Neural progenitor cell (in vitro differentiated cells): ENCODE measurements around the gene TIPARP. TPM values are rescaled to one million over a fixed set of nuclear protein-coding genes. Genes with fewer than 3 reads are reported as not detected.
"Not testable (repeated sequence)": the region's sequence is repeated elsewhere in the genome, so short reads cannot be mapped to it uniquely, and the experiment has no call there.

Source experiments
- DNase-seq: peaks from one replicate; pipeline ENCODE4 v3.0.0-alpha.2; 2016; ENCODE audit warnings: low spot score
- H2AFZ ChIP-seq: fragments of 200-600 bp; sonication (generic); replicated peaks from 2 replicates; pipeline ENCODE4 v1.6.1; 2016; ENCODE audit warnings: antibody characterized with exemption
- H3F3A ChIP-seq: fragments of 200-600 bp; sonication (generic); 2 replicates; pipeline ENCODE4 v1.6.1; 2016; ENCODE audit warnings: antibody characterized with exemption, low read depth
- H3K27ac ChIP-seq: fragments of 200-600 bp; sonication (generic); 2 replicates; pipeline ENCODE4 v1.5.1; 2016; ENCODE audit warnings: mild to moderate bottlenecking
- H3K27me3 ChIP-seq: fragments of 200-600 bp; sonication (generic); 2 replicates; pipeline ENCODE4 v1.6.1; 2016; ENCODE audit warnings: mild to moderate bottlenecking, moderate library complexity
- H3K36me3 ChIP-seq: fragments of 200-600 bp; sonication (generic); 2 replicates; pipeline ENCODE4 v1.5.1; 2016
- H3K4me1 ChIP-seq: fragments of 200-600 bp; sonication (generic); 2 replicates; pipeline ENCODE4 v1.6.1; 2016; ENCODE audit warnings: mixed run types
- H3K4me2 ChIP-seq: fragments of 200-600 bp; sonication (generic); 2 replicates; pipeline ENCODE4 v1.6.1; 2016
- H3K4me3 ChIP-seq: fragments of 200-600 bp; sonication (generic); 2 replicates; pipeline ENCODE4 v1.5.1; 2016
- H3K79me2 ChIP-seq: fragments of 200-600 bp; sonication (generic); 2 replicates; pipeline ENCODE4 v1.6.1; 2016; ENCODE audit warnings: low read depth
- H3K9ac ChIP-seq: fragments of 200-600 bp; sonication (generic); 2 replicates; pipeline ENCODE4 v1.6.1; 2016
- H3K9me3 ChIP-seq: fragments of 200-600 bp; sonication (generic); 2 replicates; pipeline ENCODE4 v1.5.1; 2016; ENCODE audit warnings: low read depth
- H4K20me1 ChIP-seq: fragments of 200-600 bp; sonication (generic); 2 replicates; pipeline ENCODE4 v1.6.1; 2016; ENCODE audit warnings: low read depth
- H3K27ac Mint-ChIP-seq: 3 replicates; pipeline ENCODE4 v1.8.0; 2021; ENCODE audit warnings: mixed read lengths
- H3K27me3 Mint-ChIP-seq: 2 replicates; pipeline ENCODE4 v1.8.0; 2022; ENCODE audit warnings: low read depth, mild to moderate bottlenecking, inconsistent platforms, moderate library complexity, mixed read lengths; ENCODE audit not compliant: insufficient read depth
- H3K36me3 Mint-ChIP-seq: 3 replicates; pipeline ENCODE4 v1.8.0; 2021; ENCODE audit warnings: mixed read lengths
- H3K4me1 Mint-ChIP-seq: 3 replicates; pipeline ENCODE4 v1.8.0; 2021; ENCODE audit warnings: mixed read lengths
- H3K4me3 Mint-ChIP-seq: 3 replicates; pipeline ENCODE4 v1.8.0; 2021; ENCODE audit warnings: mild to moderate bottlenecking, moderate library complexity, mixed read lengths
- H3K9me3 Mint-ChIP-seq: 3 replicates; pipeline ENCODE4 v1.8.0; 2020; ENCODE audit warnings: mixed read lengths
- EZH2 ChIP-seq: fragments of 200-600 bp; sonication (generic); IDR thresholded peaks from 2 replicates; pipeline ENCODE4 v1.6.1; 2017; ENCODE audit warnings: antibody characterized with exemption, mild to moderate bottlenecking, moderate library complexity
- EZH2phosphoT487 ChIP-seq: fragments of 200-600 bp; sonication (generic); IDR thresholded peaks from 2 replicates; pipeline ENCODE4 v1.6.1; 2017; ENCODE audit warnings: antibody characterized with exemption
- total RNA-seq: library from RNA; depleted of rRNA; stranded (reverse); fragments of >200 nt; gene quantifications from 2 replicates; pipeline ENCODE4 v1.2.3, GENCODE V29; 2015; ENCODE audit warnings: low replicate concordance
- TF ChIP-seq, protein P1 (sequence below): fragments of 200-600 bp; sonication (generic); IDR thresholded peaks from 2 replicates; pipeline ENCODE4 v1.5.1; 2017; ENCODE audit warnings: antibody characterized with exemption, mild to moderate bottlenecking

TIPARP gene
- total RNA-seq, 1 donor from 2014 or later: 13.5 TPM

- Histone ChIP-seq H3K4me1 (no peaks in the 10 kb centered on the region), H3K27ac (no peak overlapping the region), H3K4me2 (no peak overlapping the region), H3K36me3 (no peaks in the 10 kb centered on the region), H3F3A (no peaks in the 10 kb centered on the region), H3K79me2 (no peaks in the 10 kb centered on the region), H3K4me3 (no peak overlapping the region), H2AFZ (no peak overlapping the region), H3K9ac (no peak overlapping the region), H3K27me3 (no peaks in the 10 kb centered on the region), H3K9me3 (no peaks in the 10 kb centered on the region), H4K20me1 (no peaks in the 10 kb centered on the region)
- H3K9me3 Mint-ChIP-seq: peaks cover 3% of the 10 kb centered on the region
- H3K27me3 Mint-ChIP-seq: no peaks in the 10 kb centered on the region
- peaks cover 25% of the 10 kb centered on the region for H3K4me1 Mint-ChIP-seq
- no peaks in the 10 kb centered on the region for H3K36me3 Mint-ChIP-seq
- DNase-seq: no peak
- H3K4me3 Mint-ChIP-seq: no peak overlapping the region
- TF ChIP-seq, protein P1, sequence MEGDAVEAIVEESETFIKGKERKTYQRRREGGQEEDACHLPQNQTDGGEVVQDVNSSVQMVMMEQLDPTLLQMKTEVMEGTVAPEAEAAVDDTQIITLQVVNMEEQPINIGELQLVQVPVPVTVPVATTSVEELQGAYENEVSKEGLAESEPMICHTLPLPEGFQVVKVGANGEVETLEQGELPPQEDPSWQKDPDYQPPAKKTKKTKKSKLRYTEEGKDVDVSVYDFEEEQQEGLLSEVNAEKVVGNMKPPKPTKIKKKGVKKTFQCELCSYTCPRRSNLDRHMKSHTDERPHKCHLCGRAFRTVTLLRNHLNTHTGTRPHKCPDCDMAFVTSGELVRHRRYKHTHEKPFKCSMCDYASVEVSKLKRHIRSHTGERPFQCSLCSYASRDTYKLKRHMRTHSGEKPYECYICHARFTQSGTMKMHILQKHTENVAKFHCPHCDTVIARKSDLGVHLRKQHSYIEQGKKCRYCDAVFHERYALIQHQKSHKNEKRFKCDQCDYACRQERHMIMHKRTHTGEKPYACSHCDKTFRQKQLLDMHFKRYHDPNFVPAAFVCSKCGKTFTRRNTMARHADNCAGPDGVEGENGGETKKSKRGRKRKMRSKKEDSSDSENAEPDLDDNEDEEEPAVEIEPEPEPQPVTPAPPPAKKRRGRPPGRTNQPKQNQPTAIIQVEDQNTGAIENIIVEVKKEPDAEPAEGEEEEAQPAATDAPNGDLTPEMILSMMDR: no peak
- TF ChIP-seq EZH2 (no peak), EZH2phosphoT487 (no peak)
- no peak overlapping the region for H3K27ac Mint-ChIP-seq
Measured at GRCh38 chr3:156646958-156647357, 27.4 kb upstream of the TIPARP start.

DNA sequence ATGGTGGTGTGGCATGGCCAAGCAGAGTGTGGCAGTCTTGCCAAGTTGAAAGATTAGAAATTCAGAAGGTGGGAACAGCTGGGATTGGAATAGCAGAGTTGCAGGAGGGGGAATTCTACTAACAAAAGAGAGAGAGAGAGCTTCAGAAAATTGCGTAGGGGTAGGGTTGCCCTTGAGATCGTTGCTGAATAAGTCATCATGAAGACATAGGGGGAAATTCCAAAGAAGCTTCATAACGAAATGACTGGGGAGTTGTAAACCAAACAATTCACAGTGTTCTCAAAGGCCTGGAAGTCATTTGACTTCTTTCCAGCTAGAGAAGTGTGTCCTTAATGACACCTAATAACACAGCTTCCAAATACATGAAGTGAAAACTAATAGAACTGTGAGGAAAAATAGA lies 26.3 kb upstream of the TIPARP start:
- peaks cover 3% of the 10 kb centered on the region for H3K9me3 Mint-ChIP-seq
- Histone ChIP-seq H3K9ac (no peak overlapping the region), H3K9me3 (no peaks in the 10 kb centered on the region), H3K4me2 (no peak overlapping the region), H3F3A (no peaks in the 10 kb centered on the region), H3K4me3 (no peak overlapping the region), H2AFZ (no peak overlapping the region), H3K4me1 (no peaks in the 10 kb centered on the region), H3K27ac (no peak overlapping the region), H3K36me3 (no peaks in the 10 kb centered on the region), H3K79me2 (no peaks in the 10 kb centered on the region), H4K20me1 (no peaks in the 10 kb centered on the region), H3K27me3 (no peaks in the 10 kb centered on the region)
- H3K4me1 Mint-ChIP-seq: peaks cover 17% of the 10 kb centered on the region
- H3K27ac Mint-ChIP-seq: no peak overlapping the region
- no peaks in the 10 kb centered on the region for H3K27me3 Mint-ChIP-seq
- TF ChIP-seq EZH2 (no peak), EZH2phosphoT487 (no peak)
- TF ChIP-seq, protein P1: no peak
- H3K4me3 Mint-ChIP-seq: no peak overlapping the region
- no peaks in the 10 kb centered on the region for H3K36me3 Mint-ChIP-seq
- DNase-seq: no peak

- Histone ChIP-seq H3K9ac (no peak overlapping the region), H3F3A (no peaks in the 10 kb centered on the region), H4K20me1 (no peaks in the 10 kb centered on the region), H3K4me2 (no peak overlapping the region), H3K27me3 (no peaks in the 10 kb centered on the region), H3K4me1 (no peaks in the 10 kb centered on the region), H2AFZ (no peak overlapping the region), H3K9me3 (no peaks in the 10 kb centered on the region), H3K27ac (no peak overlapping the region), H3K4me3 (no peak overlapping the region), H3K79me2 (no peaks in the 10 kb centered on the region), H3K36me3 (no peaks in the 10 kb centered on the region)
- no peak overlapping the region for H3K4me3 Mint-ChIP-seq
- peaks cover 5% of the 10 kb centered on the region for H3K4me1 Mint-ChIP-seq
- no peaks in the 10 kb centered on the region for H3K27me3 Mint-ChIP-seq
- H3K9me3 Mint-ChIP-seq: peaks cover 3% of the 10 kb centered on the region
- no peaks in the 10 kb centered on the region for H3K36me3 Mint-ChIP-seq
- DNase-seq: no peak
- H3K27ac Mint-ChIP-seq: no peak overlapping the region
- TF ChIP-seq, protein P1: no peak
- TF ChIP-seq EZH2phosphoT487 (no peak), EZH2 (no peak)
Measured at GRCh38 chr3:156649681-156650080, 24.7 kb upstream of the TIPARP start.

DNA sequence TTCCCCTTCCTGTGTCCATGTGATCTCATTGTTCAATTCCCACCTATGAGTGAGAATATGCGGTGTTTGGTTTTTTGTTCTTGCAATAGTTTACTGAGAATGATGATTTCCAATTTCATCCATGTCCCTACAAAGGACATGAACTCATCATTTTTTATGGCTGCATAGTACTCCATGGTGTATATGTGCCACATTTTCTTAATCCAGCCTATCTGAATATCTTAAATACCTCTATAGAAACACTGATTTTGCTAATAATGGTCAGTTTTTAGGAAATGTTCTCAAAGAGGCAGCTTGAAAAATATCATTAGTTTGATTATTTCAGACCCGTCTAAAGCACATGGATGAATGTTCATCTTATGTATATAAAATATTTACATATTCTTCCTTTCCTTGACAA lies 21.7 kb upstream of the TIPARP start:
- H4K20me1 ChIP-seq, H3K4me1 ChIP-seq, H3K36me3 Mint-ChIP-seq, DNase-seq, H3K36me3 ChIP-seq, H3K9ac ChIP-seq, H3K4me1 Mint-ChIP-seq, H3F3A ChIP-seq, H3K4me3 Mint-ChIP-seq, H3K27ac Mint-ChIP-seq, H3K27ac ChIP-seq, H2AFZ ChIP-seq, H3K27me3 Mint-ChIP-seq, H3K4me3 ChIP-seq, H3K9me3 Mint-ChIP-seq, H3K4me2 ChIP-seq, H3K79me2 ChIP-seq, H3K27me3 ChIP-seq, H3K9me3 ChIP-seq: not testable (repeated sequence)
